ENCODE results near the gene DYNC2LI1.

Gene DYNC2LI1

DNA sequence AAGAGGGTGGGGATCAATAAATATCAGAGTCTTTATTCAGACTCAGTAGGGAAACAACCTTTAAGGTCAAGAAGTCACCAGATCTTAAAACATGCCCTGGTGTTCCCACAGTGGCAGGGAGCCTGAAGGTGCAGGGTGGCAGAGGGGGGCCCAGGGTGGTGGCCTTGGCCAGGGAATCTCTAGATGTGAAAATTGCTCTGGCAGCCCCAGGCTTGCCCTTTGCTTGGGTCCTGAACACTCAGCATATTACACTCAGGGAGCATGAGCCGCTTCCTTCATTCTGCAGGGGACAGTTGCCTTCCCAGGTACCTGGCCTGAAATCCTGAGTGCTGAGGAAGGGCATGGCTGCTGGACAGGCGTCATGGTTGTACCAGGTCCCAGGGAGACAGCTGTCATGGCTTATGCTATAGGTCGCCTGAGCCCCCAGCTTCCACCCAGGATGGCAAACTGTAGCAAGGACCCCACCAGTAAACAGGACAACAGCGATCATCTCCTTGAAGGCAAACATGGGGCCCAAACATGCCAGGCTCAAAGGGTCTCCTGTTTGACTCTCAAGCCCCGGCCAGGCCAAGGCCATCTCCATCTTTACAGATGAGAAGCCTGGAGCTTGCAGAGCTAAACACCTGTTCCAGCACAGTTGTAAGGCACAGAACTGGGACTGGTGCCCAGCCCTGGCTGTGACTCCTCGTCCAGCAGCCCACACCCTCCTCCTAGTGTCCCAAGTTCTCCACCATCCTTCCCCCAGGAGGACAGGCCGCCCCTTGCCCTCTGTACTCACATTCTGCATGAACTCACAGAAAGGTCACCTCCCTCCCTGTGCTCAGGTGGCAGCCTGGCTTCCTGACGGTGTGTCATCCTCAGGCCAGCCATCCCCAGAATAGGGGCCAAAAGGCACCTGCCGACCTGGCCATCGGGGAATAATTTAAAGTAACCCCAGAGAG, 79.6 kb downstream of the DYNC2LI1 start:
- no peak for TF ChIP-seq CTCF (IDR thresholded peaks at IDR 0.05; ENCODE audit: low read depth, low read length)
- no peak overlapping the region for H3K4me3 ChIP-seq (ENCODE audit: low read depth, low read length)

DNA sequence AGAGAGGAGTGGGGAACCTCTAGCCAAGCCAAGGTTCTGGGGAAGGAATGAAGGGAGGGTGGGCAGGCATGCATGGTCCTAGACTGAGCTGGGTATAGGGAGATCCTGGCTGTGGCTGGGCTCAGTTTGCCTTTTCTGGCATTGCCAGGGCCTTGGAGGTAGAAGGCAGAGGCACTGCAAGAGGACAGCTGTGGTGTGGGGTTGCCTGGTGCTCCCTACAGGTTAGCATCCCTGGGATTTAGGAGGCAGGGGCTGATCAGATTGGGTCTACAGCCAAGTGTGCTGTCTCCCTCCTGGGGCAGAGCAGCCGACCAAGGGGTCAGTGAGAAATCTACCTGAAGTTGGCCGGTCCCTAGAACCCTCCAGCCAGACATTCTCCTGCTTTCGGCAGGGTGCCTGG, 80.8 kb downstream of the DYNC2LI1 start:
- TF ChIP-seq CTCF (IDR thresholded peaks at IDR 0.05; ENCODE audit: low read depth, low read length): no peak
- H3K4me3 ChIP-seq (ENCODE audit: low read depth, low read length): no peak overlapping the region

DNA sequence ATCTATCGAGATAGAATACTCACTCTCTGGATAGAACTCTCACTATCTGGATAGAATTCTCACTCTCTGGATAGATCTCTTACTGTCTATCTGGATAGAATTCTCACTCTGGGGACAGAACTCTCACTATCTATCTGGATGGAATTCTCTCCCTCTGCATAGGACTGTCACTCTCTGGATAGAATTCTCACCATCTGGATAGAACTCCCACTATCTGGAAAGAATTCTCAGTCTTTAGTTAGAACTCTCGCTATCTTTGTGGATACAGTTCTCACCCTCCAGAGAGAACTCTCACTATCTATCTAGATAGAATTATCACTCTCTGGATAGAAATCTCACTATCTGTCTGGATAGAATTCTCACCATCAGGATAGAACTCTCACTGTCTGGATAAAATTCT, 81.5 kb downstream of the DYNC2LI1 start:
- H3K4me3 ChIP-seq (ENCODE audit: low read depth, low read length): no peak overlapping the region
- no peak for TF ChIP-seq CTCF (IDR thresholded peaks at IDR 0.05; ENCODE audit: low read depth, low read length)
